Measurements from ENCODE around the gene SH3D19.
"Not testable (repeated sequence)": the region's sequence is repeated elsewhere in the genome, so short reads cannot be mapped to it uniquely, and the experiment has no call there.

Gene SH3D19

DNA sequence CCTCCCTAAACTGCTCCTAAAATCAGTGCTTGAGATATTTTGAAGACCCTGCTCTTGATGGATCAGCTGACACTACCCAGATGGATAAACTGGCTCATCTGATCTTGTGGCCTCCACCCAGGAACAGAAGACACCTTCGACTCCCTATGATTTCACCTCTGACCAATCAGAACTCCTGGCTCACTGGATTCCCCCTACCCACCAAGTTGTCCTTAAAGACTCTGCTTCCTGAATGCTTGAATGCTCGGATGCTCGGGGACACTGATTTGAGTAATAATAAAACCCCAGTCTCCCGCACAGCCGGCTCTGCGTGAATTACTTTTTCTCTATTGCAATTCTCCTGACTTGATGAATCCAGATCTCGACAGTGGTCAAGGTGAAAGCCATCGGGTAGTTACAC lies 237.9 kb downstream of the SH3D19 start:
- in situ Hi-C loops (cut with HindIII; ENCODE audit: low sequenced_read_pairs) = no loop called here
- H3K4me3 ChIP-seq (ENCODE audit: low read depth, low read length) = no peak overlapping the region
- TF ChIP-seq, protein P1, sequence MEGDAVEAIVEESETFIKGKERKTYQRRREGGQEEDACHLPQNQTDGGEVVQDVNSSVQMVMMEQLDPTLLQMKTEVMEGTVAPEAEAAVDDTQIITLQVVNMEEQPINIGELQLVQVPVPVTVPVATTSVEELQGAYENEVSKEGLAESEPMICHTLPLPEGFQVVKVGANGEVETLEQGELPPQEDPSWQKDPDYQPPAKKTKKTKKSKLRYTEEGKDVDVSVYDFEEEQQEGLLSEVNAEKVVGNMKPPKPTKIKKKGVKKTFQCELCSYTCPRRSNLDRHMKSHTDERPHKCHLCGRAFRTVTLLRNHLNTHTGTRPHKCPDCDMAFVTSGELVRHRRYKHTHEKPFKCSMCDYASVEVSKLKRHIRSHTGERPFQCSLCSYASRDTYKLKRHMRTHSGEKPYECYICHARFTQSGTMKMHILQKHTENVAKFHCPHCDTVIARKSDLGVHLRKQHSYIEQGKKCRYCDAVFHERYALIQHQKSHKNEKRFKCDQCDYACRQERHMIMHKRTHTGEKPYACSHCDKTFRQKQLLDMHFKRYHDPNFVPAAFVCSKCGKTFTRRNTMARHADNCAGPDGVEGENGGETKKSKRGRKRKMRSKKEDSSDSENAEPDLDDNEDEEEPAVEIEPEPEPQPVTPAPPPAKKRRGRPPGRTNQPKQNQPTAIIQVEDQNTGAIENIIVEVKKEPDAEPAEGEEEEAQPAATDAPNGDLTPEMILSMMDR (IDR thresholded peaks at IDR 0.05; ENCODE audit: low read depth, low read length) = no peak
- DNase-seq (ENCODE audit: low read depth, low spot score) = no peak

- in situ Hi-C loops (cut with HindIII; ENCODE audit: low sequenced_read_pairs); DNase-seq (ENCODE audit: low read depth, low spot score); H3K4me3 ChIP-seq (ENCODE audit: low read depth, low read length): not testable (repeated sequence)
Measured at GRCh38 chr4:151077978-151078377, 247.4 kb downstream of the SH3D19 start.

DNA sequence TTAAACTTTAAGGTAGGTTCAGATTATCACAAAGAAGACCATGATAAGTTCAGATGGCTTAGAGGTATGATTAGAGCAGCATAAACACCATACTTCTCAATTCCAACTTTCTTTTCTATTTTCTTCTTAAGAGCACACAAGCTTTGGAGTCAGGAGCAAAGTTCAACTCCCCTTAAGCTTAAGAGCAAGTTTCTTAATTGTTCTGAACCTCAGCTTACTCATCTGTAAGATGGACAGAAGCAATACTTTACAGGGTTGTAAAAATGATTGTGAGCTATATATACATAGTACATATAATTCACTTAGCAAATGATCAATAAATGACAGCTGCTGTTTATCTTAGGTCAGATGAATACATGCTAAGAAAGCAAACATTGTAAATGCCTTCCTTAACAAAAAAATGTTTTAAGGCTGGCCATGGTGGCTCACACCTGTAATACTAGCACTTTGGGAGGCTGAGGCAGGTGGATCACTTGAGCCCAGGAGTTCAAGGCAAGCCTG lies 250.9 kb downstream of the SH3D19 start:
- no peak overlapping the region for H3K4me3 ChIP-seq (ENCODE audit: low read depth, low read length)
- DNase-seq (ENCODE audit: low read depth, low spot score) = no peak
- TF ChIP-seq, protein P1 (IDR thresholded peaks at IDR 0.05; ENCODE audit: low read depth, low read length) = no peak
- in situ Hi-C loops (cut with HindIII; ENCODE audit: low sequenced_read_pairs) = no loop called here
